Neural progenitor cell (in vitro differentiated cells): ENCODE data around the gene METRN.

ENCODE experiments used
- EZH2 ChIP-seq: fragments of 200-600 bp; sonication (generic); IDR thresholded peaks from 2 replicates; pipeline ENCODE4 v1.6.1; 2017; ENCODE audit warnings: antibody characterized with exemption, mild to moderate bottlenecking, moderate library complexity
- EZH2phosphoT487 ChIP-seq: fragments of 200-600 bp; sonication (generic); IDR thresholded peaks from 2 replicates; pipeline ENCODE4 v1.6.1; 2017; ENCODE audit warnings: antibody characterized with exemption
- TF ChIP-seq, protein P1 (sequence below): fragments of 200-600 bp; sonication (generic); IDR thresholded peaks from 2 replicates; pipeline ENCODE4 v1.5.1; 2017; ENCODE audit warnings: antibody characterized with exemption, mild to moderate bottlenecking

DNA sequence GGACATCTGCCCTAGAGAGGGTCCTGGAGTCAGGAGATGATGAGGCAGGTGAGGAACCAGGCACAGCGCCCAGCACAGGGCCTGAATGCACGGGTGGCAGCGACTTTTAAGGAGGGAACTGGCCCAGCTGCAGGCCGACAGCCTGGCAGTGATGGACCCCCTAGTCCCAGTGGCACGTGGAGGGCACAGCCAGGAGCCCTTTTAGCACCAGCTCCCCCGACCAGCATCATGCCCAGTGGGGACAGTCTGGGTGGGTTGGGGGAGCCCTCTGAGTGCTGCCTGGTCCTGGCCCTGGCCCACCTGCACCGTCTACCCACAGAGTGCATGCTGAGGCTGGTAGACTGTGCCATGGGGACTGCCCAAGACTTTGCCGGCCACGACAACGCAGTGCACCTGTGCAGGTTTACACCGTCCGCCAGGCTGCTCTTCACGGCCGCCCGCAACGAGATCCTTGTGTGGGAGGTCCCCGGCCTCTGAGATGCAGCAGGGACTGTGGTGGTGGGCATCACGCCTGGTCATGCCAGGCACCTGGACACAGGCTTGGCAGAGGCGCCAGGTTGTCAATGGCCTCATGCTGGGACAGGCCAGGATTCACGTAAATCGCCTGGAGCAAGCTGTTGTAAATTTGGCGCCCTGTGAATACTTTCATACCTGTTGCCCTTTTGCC, 47.7 kb upstream of the METRN start:
- TF ChIP-seq, protein P1, sequence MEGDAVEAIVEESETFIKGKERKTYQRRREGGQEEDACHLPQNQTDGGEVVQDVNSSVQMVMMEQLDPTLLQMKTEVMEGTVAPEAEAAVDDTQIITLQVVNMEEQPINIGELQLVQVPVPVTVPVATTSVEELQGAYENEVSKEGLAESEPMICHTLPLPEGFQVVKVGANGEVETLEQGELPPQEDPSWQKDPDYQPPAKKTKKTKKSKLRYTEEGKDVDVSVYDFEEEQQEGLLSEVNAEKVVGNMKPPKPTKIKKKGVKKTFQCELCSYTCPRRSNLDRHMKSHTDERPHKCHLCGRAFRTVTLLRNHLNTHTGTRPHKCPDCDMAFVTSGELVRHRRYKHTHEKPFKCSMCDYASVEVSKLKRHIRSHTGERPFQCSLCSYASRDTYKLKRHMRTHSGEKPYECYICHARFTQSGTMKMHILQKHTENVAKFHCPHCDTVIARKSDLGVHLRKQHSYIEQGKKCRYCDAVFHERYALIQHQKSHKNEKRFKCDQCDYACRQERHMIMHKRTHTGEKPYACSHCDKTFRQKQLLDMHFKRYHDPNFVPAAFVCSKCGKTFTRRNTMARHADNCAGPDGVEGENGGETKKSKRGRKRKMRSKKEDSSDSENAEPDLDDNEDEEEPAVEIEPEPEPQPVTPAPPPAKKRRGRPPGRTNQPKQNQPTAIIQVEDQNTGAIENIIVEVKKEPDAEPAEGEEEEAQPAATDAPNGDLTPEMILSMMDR = no peak
- TF ChIP-seq EZH2 (no peak), EZH2phosphoT487 (no peak)
